Gastrocnemius medialis (tissue), 4 donors: ENCODE results near the gene FHIP1B.

Experiments used
- CTCF ChIP-seq, 5 experiments: fragments of 450-650 bp in 3 of 5; fragments of 200-600 bp in 2 of 5; sonication (generic) in 2 of 5; IDR thresholded peaks in 4 of 5; conservative IDR thresholded peaks in 1 of 5; 1 replicate in 4 of 5; 2 replicates in 1 of 5; pipeline ENCODE4 v1.5.1; 2016 to 2019; ENCODE audit warnings: antibody characterized with exemption in 5 of 5, mild to moderate bottlenecking in 3 of 5, moderate library complexity in 3 of 5
- POLR2A ChIP-seq, 2 donors: fragments of 450-650 bp; IDR thresholded peaks; one replicate each; pipeline ENCODE4 v1.6.1; 2017; ENCODE audit warnings: antibody characterized with exemption in 2 of 2, mild to moderate bottlenecking in 2 of 2, moderate library complexity in 2 of 2

- TF ChIP-seq POLR2A (IDR thresholded peaks at IDR 0.05), result no peak
- TF ChIP-seq CTCF (IDR thresholded peaks at IDR 0.05 in 4 of 5, conservative IDR thresholded peaks at IDR 0.05 in 1 of 5), result no peak
These were observed 17.6 kb upstream of the FHIP1B start for GRCh38 chr11:6251990-6252473.
